HG03558 (cell line): ENCODE data around the gene CAPRIN1.

ENCODE experiments used
- ATAC-seq: cut with Tn5 transposase; IDR thresholded peaks from one replicate; pipeline ENCODE4 v1.9.1; 2021; ENCODE audit warnings: moderate number of reproducible peaks; ENCODE audit not compliant: unreplicated experiment; ENCODE audit errors: extremely low read depth

CAPRIN1 gene

DNA sequence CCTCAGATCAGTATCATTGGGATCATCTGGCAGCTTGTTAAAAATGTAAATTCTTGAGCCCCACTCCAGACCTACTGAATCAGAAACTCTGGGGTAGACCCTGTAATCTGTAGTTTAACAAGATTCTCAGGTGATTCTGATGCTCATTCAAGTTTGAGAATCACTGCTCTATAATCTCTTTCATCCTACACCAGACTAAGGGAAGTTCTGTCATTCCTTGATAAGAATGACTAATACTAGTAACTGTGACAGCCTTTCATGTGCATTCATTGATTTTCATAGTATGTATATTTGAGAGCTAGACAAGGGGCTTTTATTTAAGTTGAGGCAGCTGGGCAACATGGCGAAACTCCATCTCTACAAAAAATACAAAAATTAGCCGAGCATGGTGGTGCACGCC lies 83.9 kb downstream of the CAPRIN1 start:
- ATAC-seq: no peak

DNA sequence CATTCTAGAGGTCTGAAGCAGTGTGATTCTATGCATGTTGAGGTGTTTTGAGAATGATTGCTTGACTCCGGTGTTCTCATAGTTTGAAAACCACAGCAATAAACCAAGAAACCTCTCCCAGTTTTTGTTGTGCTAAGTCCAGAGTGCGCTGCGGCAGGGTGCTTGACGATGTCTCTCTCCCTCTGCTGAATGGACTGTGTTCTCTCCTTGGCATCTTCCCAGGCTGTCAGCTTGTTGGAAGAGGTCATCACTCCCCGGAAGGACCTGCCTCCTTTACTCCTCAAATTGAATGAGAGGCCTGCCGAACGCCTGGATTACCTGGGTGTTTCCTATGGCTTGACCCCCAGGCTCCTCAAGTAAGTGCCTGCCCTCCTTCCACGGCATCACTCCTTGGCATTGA lies 84.9 kb downstream of the CAPRIN1 start:
- no peak for ATAC-seq

GRCh38 chr11:34139346-34139745 lies 87.8 kb downstream of the CAPRIN1 start:
- ATAC-seq: no peak

DNA sequence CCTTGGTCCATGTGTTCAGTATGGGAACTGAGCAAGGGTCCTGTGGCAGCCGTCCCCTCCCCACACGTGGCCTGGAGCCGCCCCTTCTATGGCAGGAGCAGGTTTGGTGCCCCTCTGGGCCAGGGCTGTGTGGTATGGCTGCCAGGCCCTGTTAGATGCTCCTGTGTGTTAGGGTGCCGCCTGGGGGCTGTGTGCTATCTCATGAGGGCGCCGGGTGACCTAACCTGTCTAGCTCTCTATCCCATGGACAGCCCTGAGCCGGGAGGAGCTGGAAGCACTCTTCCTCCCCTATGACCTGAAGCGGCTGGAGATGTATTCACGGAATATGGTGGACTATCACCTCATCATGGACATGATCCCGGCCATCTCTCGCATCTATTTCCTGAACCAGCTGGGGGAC lies 88.6 kb downstream of the CAPRIN1 start:
- no peak for ATAC-seq

- no peak for ATAC-seq
Observed at GRCh38 chr11:34143048-34143447, 91.5 kb downstream of the CAPRIN1 start.

DNA sequence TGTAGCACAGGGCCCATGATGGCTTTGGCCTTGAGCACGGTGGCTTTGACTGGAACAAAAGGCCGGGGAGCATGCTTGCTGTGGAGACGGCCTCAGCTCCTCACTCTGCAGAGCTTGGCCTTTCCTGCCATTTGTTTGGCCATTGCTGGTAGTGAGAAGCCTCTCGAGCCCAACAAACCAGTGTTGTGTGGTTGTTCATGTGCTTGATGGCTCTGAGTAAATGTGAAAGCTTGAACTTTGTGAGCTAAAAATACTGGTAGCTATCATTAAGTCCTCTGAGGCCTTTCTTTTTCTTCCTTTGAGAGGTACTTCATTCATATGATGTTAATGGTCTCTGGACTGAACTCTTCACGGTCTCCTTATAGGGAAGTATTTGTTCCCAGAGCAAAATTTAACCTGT lies 93.5 kb downstream of the CAPRIN1 start:
- no peak for ATAC-seq

- no peak for ATAC-seq
Observed at GRCh38 chr11:34145847-34146381, 94.4 kb downstream of the CAPRIN1 start.

GRCh38 chr11:34146411-34146810 lies 94.9 kb downstream of the CAPRIN1 start:
- no peak for ATAC-seq

DNA sequence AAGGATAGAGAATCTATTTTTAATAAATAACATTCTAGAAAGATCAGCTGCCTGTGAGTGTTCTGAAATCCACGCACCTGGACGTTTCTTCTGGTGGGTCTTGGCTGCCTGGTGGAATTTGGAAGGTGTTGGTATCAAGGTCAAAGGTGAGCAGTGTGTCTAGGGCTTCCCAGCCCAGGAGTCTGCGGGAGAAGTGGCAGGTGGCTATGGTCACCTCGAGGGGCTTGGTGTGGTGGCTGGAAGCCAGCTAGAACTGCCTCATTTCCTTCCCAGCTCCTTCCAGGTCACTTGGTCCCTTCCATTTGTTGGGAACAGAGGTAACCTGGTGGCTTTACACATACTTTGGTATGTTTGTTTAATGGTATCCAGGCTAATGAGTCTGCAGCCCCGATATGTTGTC lies 95.3 kb downstream of the CAPRIN1 start:
- ATAC-seq: no peak

DNA sequence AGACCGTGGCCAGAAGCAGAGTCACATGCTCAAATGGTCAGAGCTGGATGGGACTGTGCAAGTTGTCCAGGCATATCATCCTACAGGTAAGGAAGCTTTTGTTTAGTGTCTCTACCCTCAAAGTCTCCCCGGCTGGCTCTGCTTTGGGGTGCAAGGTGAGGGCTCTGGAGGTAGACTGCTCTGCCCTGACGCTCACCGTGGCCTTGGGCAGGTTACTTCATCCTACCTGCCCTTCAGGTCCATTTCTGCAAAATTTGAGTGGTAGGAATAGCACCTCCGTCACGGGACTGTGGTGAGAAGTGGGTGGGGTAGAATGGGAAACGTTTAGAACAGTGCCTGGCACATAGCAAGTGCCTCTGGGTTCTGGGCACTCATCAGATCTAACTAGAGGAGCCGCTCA lies 96.0 kb downstream of the CAPRIN1 start:
- no peak for ATAC-seq

GRCh38 chr11:34148504-34149165 lies 97.1 kb downstream of the CAPRIN1 start:
- ATAC-seq: no peak

GRCh38 chr11:34149274-34149673 lies 97.7 kb downstream of the CAPRIN1 start:
- ATAC-seq: no peak

GRCh38 chr11:34149786-34150185 lies 98.3 kb downstream of the CAPRIN1 start:
- no peak for ATAC-seq

- ATAC-seq: no peak
Observed at GRCh38 chr11:34150494-34151151, 99.1 kb downstream of the CAPRIN1 start.
